KOPT-K1 (cell line): ENCODE results near the gene ENO1.
"Not testable (repeated sequence)": the region's sequence is repeated elsewhere in the genome, so short reads cannot be mapped to it uniquely, and the experiment has no call there.

Experiments used
- H3K27ac ChIP-seq: fragments of 200-600 bp; sonication (generic); 2 replicates; pipeline ENCODE4 v1.5.1; 2016; ENCODE audit warnings: antibody characterized with exemption, mild to moderate bottlenecking, low read depth, low read length; ENCODE audit not compliant: poor library complexity, severe bottlenecking
- H3K36me3 ChIP-seq: fragments of 200-600 bp; sonication (generic); 2 replicates; pipeline ENCODE4 v1.5.1; 2017; ENCODE audit warnings: antibody characterized with exemption, mild to moderate bottlenecking, low read length, moderate library complexity; ENCODE audit not compliant: insufficient read depth
- H3K9me3 ChIP-seq: fragments of 200-600 bp; sonication (generic); 2 replicates; pipeline ENCODE4 v1.5.1; 2017; ENCODE audit warnings: antibody characterized with exemption, low read length, mild to moderate bottlenecking; ENCODE audit not compliant: insufficient read depth, poor library complexity, severe bottlenecking

Gene ENO1

GRCh38 chr1:8818789-8819188, 59.7 kb downstream of the ENO1 start:
- not testable (repeated sequence) for H3K9me3 ChIP-seq, H3K36me3 ChIP-seq, H3K27ac ChIP-seq

- Histone ChIP-seq H3K9me3 (no peaks in the 10 kb centered on the region), H3K36me3 (no peaks in the 10 kb centered on the region), H3K27ac (peak overlapping the region; percentile 75)
Measured at GRCh38 chr1:8818325-8818775, 60.1 kb downstream of the ENO1 start.

- Histone ChIP-seq H3K36me3 (no peaks in the 10 kb centered on the region), H3K9me3 (no peaks in the 10 kb centered on the region), H3K27ac (peak within 1 kb of the TSS; percentile 85)
Measured at GRCh38 chr1:8817412-8818324, 60.8 kb downstream of the ENO1 start, which contains the start of gene RERE. Gene RERE (minus strand): TSS chr1:8817640.

- Histone ChIP-seq H3K36me3 (no peaks in the 10 kb centered on the region), H3K9me3 (no peaks in the 10 kb centered on the region), H3K27ac (peak overlapping the region; percentile 85)
Measured at GRCh38 chr1:8816831-8817411, 61.6 kb downstream of the ENO1 start.

- Histone ChIP-seq H3K27ac (peak overlapping the region; percentile 85), H3K36me3 (no peaks in the 10 kb centered on the region), H3K9me3 (no peaks in the 10 kb centered on the region)
Measured at GRCh38 chr1:8816264-8816663, 62.2 kb downstream of the ENO1 start.

GRCh38 chr1:8815582-8816151, 62.8 kb downstream of the ENO1 start:
- H3K27ac ChIP-seq: no peak overlapping the region
- H3K9me3 ChIP-seq: no peaks in the 10 kb centered on the region
- no peaks in the 10 kb centered on the region for H3K36me3 ChIP-seq

GRCh38 chr1:8814865-8815264, 63.6 kb downstream of the ENO1 start:
- Histone ChIP-seq H3K9me3 (no peaks in the 10 kb centered on the region), H3K36me3 (no peaks in the 10 kb centered on the region), H3K27ac (no peak overlapping the region)

GRCh38 chr1:8813991-8814390, 64.5 kb downstream of the ENO1 start:
- Histone ChIP-seq H3K27ac (no peak overlapping the region), H3K36me3 (no peaks in the 10 kb centered on the region), H3K9me3 (no peaks in the 10 kb centered on the region)

- H3K9me3 ChIP-seq: no peaks in the 10 kb centered on the region
- no peak overlapping the region for H3K27ac ChIP-seq
- H3K36me3 ChIP-seq: no peaks in the 10 kb centered on the region
Measured at GRCh38 chr1:8813016-8813763, 65.3 kb downstream of the ENO1 start.

GRCh38 chr1:8812081-8812480, 66.4 kb downstream of the ENO1 start:
- no peak overlapping the region for H3K27ac ChIP-seq
- no peaks in the 10 kb centered on the region for H3K9me3 ChIP-seq
- no peaks in the 10 kb centered on the region for H3K36me3 ChIP-seq
